Liver (tissue), 9 donors: ENCODE data around the gene MBNL2. TPM values are rescaled to one million over a fixed set of nuclear protein-coding genes. Genes with fewer than 3 reads are reported as not detected.

Source experiments
- DNase-seq: peaks from one replicate; pipeline ENCODE4 v3.0.0-alpha.2; 2017; ENCODE audit warnings: low spot score
- H3K27ac ChIP-seq, 2 donors: one replicate each; pipeline ENCODE4 v1.7.0; 2013; ENCODE audit warnings: inconsistent platforms in 2 of 2, low read length in 2 of 2, control low read depth in 1 of 2, low read depth in 1 of 2, mild to moderate bottlenecking in 1 of 2
- H3K27me3 ChIP-seq, 4 donors: one replicate each; pipeline versions ENCODE4 v1.6.1 to v1.7.0; 2013; ENCODE audit warnings: low read length in 3 of 4, inconsistent platforms in 1 of 4, mild to moderate bottlenecking in 1 of 4, moderate library complexity in 1 of 4; ENCODE audit not compliant: control insufficient read depth in 4 of 4, insufficient read depth in 4 of 4
- H3K36me3 ChIP-seq, 4 donors: one replicate each; pipeline versions ENCODE4 v1.6.1 to v1.7.0; 2013; ENCODE audit warnings: low read length in 3 of 4, mild to moderate bottlenecking in 3 of 4, low read depth in 1 of 4, moderate library complexity in 1 of 4; ENCODE audit not compliant: control insufficient read depth in 4 of 4, insufficient read depth in 3 of 4
- H3K4me1 ChIP-seq, 4 donors: one replicate each; pipeline versions ENCODE4 v1.6.1 to v1.7.0; 2013; ENCODE audit warnings: low read length in 3 of 4, mild to moderate bottlenecking in 3 of 4, moderate library complexity in 1 of 4; ENCODE audit not compliant: control insufficient read depth in 4 of 4, insufficient read depth in 4 of 4
- H3K4me3 ChIP-seq, 3 donors: one replicate each; pipeline versions ENCODE4 v1.6.1 to v1.7.0; 2013; ENCODE audit warnings: low read length in 3 of 3, control low read depth in 1 of 3, low read depth in 1 of 3, mild to moderate bottlenecking in 1 of 3
- H3K9ac ChIP-seq, 2 donors: one replicate each; pipeline ENCODE4 v1.7.0; 2013; ENCODE audit warnings: low read length in 2 of 2, mild to moderate bottlenecking in 2 of 2, moderate library complexity in 2 of 2, control low read depth in 1 of 2, low read depth in 1 of 2
- H3K9me3 ChIP-seq, 4 donors: one replicate each; pipeline versions ENCODE4 v1.6.1 to v1.7.0; 2013; ENCODE audit warnings: low read length in 3 of 4; ENCODE audit not compliant: control insufficient read depth in 4 of 4
- ATF3 ChIP-seq: IDR thresholded peaks from 2 replicates; pipeline ENCODE4 v1.6.1; 2016; ENCODE audit warnings: antibody characterized with exemption
- EGR1 ChIP-seq, 2 donors: IDR thresholded peaks; 2 replicates each; pipeline ENCODE4 v1.6.1; 2016 to 2018; ENCODE audit warnings: antibody characterized with exemption in 2 of 2, low read depth in 2 of 2
- FOXA1 ChIP-seq: IDR thresholded peaks from 2 replicates; pipeline ENCODE4 v1.6.1; 2016; ENCODE audit warnings: antibody characterized with exemption
- FOXA2 ChIP-seq: IDR thresholded peaks from 2 replicates; pipeline ENCODE4 v1.6.1; 2016; ENCODE audit warnings: antibody characterized with exemption
- GABPA ChIP-seq, 2 donors: IDR thresholded peaks in 1 of 2; conservative IDR thresholded peaks in 1 of 2; 2 replicates each; pipeline ENCODE4 v1.6.1; 2016; ENCODE audit warnings: antibody characterized with exemption in 2 of 2, mild to moderate bottlenecking in 1 of 2, moderate library complexity in 1 of 2
- HNF4G ChIP-seq: IDR thresholded peaks from 2 replicates; pipeline ENCODE4 v1.6.1; 2016; ENCODE audit warnings: antibody characterized with exemption
- JUND ChIP-seq, 2 donors: IDR thresholded peaks; 2 replicates each; pipeline ENCODE4 v1.6.1; 2016; ENCODE audit warnings: antibody characterized with exemption in 2 of 2
- RXRA ChIP-seq, 2 donors: IDR thresholded peaks; 2 replicates each; pipeline ENCODE4 v1.6.1; 2017 to 2018; ENCODE audit warnings: antibody characterized with exemption in 2 of 2, mild to moderate bottlenecking in 1 of 2
- TAF1 ChIP-seq: conservative IDR thresholded peaks from 2 replicates; pipeline ENCODE4 v1.6.1; 2016; ENCODE audit warnings: antibody characterized with exemption, mild to moderate bottlenecking
- YY1 ChIP-seq: IDR thresholded peaks from 2 replicates; pipeline ENCODE4 v1.6.1; 2016; ENCODE audit warnings: antibody characterized with exemption, mild to moderate bottlenecking
- ZBTB33 ChIP-seq: IDR thresholded peaks from 2 replicates; pipeline ENCODE4 v1.6.1; 2016; ENCODE audit warnings: antibody characterized with exemption
- polyA plus RNA-seq, 2 donors: library from polyadenylated mRNA; stranded (reverse) in 1 of 2; unstranded in 1 of 2; fragments of 200-250 nt in 1 of 2; fragments of >200 nt in 1 of 2; fragmentation: Nextera tagmentation in 1 of 2; extraction: Ambion mirVana in 1 of 2; gene quantifications; one replicate each; pipeline versions ENCODE4 v1.2.1 to v1.2.3, GENCODE V29; 2013 to 2015
- total RNA-seq, 2 donors: library from RNA; depleted of rRNA; stranded (reverse); fragments of >200 nt; gene quantifications; one replicate each; pipeline ENCODE4 v1.2.3, GENCODE V29; 2014
- TF ChIP-seq, protein P1 (sequence below): IDR thresholded peaks from 2 replicates; pipeline ENCODE4 v1.6.1; 2016; ENCODE audit warnings: antibody characterized with exemption, mild to moderate bottlenecking
- TF ChIP-seq, protein P2 (sequence below): IDR thresholded peaks from 2 replicates; pipeline ENCODE4 v1.6.1; 2016; ENCODE audit warnings: antibody characterized with exemption
- TF ChIP-seq, protein P3 (sequence below): fragments of 150-350 bp; IDR thresholded peaks from 2 replicates; pipeline ENCODE4 v1.5.1; 2017; ENCODE audit warnings: improper control_type of control experiment, low read depth, low read length; ENCODE audit not compliant: missing input control
- donor health status: healthy.
- donor health status: healthy.
- donor health status: healthy.
- donor health status: healthy.
- donor health status: healthy.

MBNL2 gene
- total and polyA plus RNA-seq, 4 donors = 16.0 to 49.6 (median 36.8) TPM

GRCh38 chr13:97306106-97306505, 84.0 kb downstream of the MBNL2 start (continued):
- TF ChIP-seq ZBTB33 = no peak
- no peak for TF ChIP-seq EGR1 (IDR thresholded peaks at IDR 0.05; ENCODE audit: low read depth in 2 of 2)
- no peak for TF ChIP-seq HNF4G
- TF ChIP-seq, protein P1, sequence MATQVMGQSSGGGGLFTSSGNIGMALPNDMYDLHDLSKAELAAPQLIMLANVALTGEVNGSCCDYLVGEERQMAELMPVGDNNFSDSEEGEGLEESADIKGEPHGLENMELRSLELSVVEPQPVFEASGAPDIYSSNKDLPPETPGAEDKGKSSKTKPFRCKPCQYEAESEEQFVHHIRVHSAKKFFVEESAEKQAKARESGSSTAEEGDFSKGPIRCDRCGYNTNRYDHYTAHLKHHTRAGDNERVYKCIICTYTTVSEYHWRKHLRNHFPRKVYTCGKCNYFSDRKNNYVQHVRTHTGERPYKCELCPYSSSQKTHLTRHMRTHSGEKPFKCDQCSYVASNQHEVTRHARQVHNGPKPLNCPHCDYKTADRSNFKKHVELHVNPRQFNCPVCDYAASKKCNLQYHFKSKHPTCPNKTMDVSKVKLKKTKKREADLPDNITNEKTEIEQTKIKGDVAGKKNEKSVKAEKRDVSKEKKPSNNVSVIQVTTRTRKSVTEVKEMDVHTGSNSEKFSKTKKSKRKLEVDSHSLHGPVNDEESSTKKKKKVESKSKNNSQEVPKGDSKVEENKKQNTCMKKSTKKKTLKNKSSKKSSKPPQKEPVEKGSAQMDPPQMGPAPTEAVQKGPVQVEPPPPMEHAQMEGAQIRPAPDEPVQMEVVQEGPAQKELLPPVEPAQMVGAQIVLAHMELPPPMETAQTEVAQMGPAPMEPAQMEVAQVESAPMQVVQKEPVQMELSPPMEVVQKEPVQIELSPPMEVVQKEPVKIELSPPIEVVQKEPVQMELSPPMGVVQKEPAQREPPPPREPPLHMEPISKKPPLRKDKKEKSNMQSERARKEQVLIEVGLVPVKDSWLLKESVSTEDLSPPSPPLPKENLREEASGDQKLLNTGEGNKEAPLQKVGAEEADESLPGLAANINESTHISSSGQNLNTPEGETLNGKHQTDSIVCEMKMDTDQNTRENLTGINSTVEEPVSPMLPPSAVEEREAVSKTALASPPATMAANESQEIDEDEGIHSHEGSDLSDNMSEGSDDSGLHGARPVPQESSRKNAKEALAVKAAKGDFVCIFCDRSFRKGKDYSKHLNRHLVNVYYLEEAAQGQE = no peak
- TF ChIP-seq YY1 = no peak
- TF ChIP-seq, protein P2, sequence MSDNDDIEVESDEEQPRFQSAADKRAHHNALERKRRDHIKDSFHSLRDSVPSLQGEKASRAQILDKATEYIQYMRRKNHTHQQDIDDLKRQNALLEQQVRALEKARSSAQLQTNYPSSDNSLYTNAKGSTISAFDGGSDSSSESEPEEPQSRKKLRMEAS = no peak
- no peak for TF ChIP-seq ATF3
- TF ChIP-seq TAF1 = no peak

GRCh38 chr13:97306645-97307044, 84.5 kb downstream of the MBNL2 start:
- Histone ChIP-seq H3K9ac (no peak overlapping the region), H3K4me1 (peaks cover 23 to 53% (median 33%) of the 10 kb centered on the region in 4 donors), H3K4me3 (no peak overlapping the region), H3K36me3 (peaks cover 0 to 3% (median under 1%) of the 10 kb centered on the region in 4 donors), H3K27me3 (no peaks in the 10 kb centered on the region), H3K9me3 (peaks cover 0 to 2% (median 0%) of the 10 kb centered on the region in 4 donors), H3K27ac (no peak overlapping the region)
- no peak for DNase-seq
- TF ChIP-seq FOXA2 (no peak), YY1 (no peak), HNF4G (no peak), GABPA (IDR thresholded peaks at IDR 0.05 in 1 of 2, conservative IDR thresholded peaks at IDR 0.05 in 1 of 2) (no peak), FOXA1 (no peak), RXRA (IDR thresholded peaks at IDR 0.05) (no peak), EGR1 (IDR thresholded peaks at IDR 0.05; ENCODE audit: low read depth in 2 of 2) (no peak), TAF1 (no peak), ZBTB33 (no peak), JUND (IDR thresholded peaks at IDR 0.05) (no peak)
- TF ChIP-seq, protein P2 = no peak
- TF ChIP-seq, protein P3, sequence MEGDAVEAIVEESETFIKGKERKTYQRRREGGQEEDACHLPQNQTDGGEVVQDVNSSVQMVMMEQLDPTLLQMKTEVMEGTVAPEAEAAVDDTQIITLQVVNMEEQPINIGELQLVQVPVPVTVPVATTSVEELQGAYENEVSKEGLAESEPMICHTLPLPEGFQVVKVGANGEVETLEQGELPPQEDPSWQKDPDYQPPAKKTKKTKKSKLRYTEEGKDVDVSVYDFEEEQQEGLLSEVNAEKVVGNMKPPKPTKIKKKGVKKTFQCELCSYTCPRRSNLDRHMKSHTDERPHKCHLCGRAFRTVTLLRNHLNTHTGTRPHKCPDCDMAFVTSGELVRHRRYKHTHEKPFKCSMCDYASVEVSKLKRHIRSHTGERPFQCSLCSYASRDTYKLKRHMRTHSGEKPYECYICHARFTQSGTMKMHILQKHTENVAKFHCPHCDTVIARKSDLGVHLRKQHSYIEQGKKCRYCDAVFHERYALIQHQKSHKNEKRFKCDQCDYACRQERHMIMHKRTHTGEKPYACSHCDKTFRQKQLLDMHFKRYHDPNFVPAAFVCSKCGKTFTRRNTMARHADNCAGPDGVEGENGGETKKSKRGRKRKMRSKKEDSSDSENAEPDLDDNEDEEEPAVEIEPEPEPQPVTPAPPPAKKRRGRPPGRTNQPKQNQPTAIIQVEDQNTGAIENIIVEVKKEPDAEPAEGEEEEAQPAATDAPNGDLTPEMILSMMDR = no peak
